Epidermal melanocyte (primary cell): Measurements from ENCODE around the gene DPEP1.
A peak's percentile ranks its signal among the peaks of the same experiment; 100 is the strongest.

Experiments used
- DNase-seq: peaks from one replicate; pipeline ENCODE4 v3.0.0; 2011; ENCODE audit warnings: low spot score; ENCODE audit not compliant: insufficient read length

The DPEP1 gene

GRCh38 chr16:89598199-89598598 lies 15.2 kb upstream of the DPEP1 start:
- DNase-seq, result no peak

DNA sequence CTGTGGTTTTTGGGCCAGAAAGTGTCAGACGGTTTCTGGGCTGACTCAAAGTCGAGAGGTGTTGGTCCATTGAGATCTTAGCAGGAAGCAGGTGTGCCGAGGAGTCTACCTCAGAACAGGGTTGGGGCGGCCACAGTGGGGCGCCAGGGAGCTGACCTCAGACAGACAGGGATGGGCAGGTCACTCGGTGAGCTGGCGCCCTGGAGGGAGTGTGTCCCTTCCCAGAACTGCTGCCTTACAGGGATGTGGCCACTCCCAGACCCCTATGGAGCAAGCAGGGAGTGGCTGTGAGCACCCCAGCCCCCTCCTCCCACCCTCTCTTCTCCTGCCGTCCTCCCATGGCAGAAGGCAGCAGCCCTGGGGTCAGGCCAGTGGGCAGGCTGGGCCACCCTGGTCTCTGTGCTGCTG lies 14.0 kb upstream of the DPEP1 start:
- DNase-seq, result no peak

DNA sequence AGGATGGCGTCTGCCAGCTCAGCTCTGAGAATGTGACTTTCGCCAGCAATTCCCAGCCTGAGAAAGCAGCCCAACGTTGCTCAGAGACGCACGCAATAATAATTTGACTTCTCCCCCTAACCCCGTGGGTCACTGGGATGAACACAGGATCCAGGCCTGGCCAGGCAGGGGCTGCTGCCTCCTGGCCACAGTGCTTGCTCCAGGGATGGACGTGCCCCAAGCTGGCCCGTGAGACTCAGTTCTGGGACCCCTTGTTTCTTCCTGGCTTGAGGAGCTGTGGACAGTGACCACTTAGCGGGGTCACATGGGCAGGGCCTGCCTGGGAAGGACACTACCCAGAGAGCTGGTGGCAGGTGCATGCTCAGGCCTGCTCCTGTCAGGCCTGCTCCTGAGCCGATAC lies 13.5 kb upstream of the DPEP1 start:
- no peak for DNase-seq

DNA sequence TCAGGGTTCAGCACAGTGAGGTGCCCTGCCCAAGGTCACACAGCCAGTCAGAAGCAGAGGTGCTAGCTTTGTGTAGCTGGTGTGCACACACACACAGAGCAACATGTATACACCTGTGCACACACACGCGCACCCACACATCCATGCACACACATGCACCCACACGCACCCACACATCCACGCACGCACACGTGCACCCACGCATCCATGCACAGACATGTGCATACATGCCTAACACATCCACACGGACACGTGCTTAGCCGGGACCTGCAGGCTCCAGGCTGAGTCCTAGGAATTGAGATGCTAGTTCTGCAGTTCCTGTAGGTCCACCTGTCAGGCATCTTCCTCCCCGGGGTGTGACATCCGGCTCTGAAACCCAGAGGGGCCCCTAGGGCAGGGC lies 13.0 kb upstream of the DPEP1 start:
- no peak for DNase-seq

DNA sequence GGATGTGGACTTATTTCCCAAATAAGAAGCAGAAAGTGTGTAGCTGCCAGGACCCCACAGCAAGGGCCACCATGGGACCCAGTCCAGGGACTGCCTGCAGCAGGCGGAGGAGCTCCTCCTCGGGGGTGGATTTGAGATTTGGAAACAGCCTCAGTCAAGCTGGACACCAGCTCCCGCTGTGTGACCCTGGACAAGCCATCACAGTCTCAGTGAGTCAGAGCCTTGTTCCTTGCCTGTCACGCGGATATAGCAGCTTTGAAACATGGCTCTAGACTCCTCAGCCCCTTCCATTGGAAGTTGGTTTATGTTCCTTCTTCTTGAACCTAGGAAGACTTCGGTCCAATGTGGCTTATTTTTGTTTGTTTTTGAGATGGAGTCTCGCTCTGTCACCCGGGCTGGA lies 12.5 kb upstream of the DPEP1 start:
- DNase-seq, result no peak

GRCh38 chr16:89601906-89602272 lies 11.6 kb upstream of the DPEP1 start:
- DNase-seq, result no peak

- peak; percentile 48 for DNase-seq
Observed at GRCh38 chr16:89602273-89602951, 11.0 kb upstream of the DPEP1 start.

- no peak for DNase-seq
Observed at GRCh38 chr16:89602952-89603590, 10.4 kb upstream of the DPEP1 start.

DNA sequence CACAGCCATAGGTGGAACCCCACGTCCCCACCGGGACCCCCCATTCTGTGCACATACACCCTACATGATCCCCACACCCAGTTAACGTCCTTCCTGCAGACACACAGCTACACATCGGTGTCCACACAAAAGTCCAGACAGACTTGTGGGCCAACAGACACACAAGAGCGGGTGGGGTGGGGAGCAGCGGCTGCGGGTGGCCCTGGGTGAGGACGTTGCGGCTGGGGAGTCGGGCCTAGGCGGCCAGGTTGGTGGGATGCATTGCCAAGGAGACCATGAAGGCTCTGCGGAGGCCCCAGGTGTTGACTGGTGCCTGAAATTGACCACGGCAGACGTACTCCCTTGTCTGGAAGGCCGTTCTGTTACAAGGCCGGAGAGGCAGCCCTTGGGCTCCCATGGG lies 8.7 kb upstream of the DPEP1 start:
- no peak for DNase-seq

DNA sequence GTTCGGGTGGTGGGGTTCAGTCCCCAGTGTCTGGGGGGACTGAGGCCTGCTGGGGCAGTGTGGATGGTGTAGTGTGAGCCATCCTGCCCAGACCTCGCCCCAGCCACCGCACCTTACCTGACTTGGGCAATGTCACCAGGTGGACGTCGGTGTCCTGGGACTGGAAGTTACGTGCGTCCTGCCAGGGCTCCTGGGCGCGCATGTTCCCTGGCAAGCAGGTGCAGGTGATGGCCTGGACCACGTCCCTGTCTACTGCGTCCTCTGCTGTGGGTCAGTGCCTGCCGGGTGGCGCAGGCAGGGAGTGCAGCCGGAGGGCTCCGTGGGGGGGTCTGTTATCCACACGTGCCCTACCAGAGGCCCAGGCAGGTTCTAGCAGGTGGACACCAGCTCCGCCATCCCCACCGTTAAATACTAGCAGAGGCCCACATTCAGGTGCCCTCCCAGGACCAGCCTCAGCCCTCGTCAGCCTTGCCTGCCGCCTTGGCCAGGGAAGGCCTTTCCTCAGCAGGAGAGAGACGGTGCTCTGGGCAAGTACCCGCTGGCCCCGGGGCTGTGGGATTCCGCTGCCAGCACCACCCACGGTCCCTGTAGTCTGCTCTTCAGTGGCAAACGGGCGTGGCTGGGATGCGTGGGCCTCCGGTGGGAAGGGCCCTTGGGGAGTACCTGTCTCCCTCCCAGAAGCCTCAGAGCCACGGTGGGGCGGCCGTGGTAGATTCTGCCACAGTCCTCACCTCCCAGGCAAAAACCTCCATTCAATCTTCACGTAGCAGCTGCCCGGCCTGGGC lies 8.1 kb upstream of the DPEP1 start:
- DNase-seq, result no peak

- no peak for DNase-seq
Observed at GRCh38 chr16:89606006-89606405, 7.4 kb upstream of the DPEP1 start.

DNA sequence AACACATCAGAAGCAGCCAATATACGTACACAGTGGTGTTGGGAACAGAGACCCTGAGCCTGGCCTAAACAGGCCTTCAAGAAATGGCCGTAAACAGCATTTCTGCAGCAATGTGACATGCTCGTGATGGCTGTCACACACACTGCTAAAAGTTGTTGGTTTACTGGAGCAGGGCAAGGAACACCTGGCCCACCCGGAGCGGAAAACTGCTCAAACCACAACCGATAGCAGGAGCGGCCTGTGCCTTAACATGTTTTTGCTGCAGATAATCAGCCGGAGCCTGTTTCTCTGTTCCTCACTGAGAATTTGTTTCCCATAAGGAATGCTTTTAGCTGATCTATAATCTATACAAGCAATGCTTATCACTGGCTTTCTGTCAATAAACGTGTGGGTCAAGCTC lies 6.0 kb upstream of the DPEP1 start:
- DNase-seq, result no peak

DNA sequence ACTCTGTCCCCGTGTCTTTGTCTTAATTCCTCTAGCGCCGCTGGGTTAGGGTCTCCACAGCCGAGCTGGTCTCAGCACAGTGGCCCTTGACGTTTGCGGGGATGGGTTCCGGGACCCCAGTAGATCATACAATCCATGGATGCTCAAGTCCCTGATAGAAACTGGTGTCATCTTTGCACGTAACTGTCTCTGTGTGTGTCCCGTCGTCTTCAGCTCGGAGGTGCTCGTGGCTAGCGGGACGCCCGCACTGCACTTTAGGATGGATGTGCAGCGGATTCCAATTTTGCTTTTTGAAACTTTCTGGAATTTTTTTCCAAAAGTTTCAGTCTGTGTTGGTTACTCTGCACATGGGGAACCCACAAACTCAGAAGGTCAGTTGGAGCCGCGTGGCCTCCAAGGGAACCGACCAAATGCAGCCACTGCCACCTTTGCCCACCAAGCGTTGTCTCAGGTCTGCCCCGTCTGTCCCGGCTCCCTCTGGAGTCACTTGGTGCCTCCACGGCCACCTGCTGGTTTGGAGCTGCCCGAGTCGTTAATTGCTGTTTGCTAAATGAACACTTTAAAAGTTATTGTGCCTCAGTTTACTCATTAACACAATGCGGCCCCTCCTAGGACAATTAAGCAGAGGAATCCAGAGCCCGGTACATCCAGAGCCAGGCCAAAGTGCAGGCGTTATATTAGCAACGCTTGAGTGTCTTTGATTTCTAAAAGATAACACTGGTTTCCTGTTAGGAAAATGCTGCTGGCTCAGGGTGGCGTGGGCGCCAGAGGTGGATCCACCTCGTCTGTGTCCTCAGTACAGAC lies 5.3 kb upstream of the DPEP1 start:
- no peak for DNase-seq

DNA sequence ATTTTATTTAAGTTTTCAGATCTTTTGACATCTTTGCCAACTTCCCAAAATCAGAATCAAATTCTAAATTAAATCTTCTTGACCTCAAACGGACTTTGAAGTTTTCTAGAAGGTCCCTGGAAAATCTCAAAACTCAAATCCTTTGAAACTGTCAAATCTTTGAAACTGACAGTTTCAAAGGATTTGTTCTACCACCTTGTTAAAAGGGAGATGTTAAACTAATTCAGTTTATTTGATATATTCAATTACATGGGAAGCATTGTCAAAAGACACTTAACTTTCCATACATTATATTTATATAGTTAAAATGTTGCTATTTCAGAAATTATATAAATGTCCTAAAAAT lies 3.4 kb upstream of the DPEP1 start:
- no peak for DNase-seq

DNA sequence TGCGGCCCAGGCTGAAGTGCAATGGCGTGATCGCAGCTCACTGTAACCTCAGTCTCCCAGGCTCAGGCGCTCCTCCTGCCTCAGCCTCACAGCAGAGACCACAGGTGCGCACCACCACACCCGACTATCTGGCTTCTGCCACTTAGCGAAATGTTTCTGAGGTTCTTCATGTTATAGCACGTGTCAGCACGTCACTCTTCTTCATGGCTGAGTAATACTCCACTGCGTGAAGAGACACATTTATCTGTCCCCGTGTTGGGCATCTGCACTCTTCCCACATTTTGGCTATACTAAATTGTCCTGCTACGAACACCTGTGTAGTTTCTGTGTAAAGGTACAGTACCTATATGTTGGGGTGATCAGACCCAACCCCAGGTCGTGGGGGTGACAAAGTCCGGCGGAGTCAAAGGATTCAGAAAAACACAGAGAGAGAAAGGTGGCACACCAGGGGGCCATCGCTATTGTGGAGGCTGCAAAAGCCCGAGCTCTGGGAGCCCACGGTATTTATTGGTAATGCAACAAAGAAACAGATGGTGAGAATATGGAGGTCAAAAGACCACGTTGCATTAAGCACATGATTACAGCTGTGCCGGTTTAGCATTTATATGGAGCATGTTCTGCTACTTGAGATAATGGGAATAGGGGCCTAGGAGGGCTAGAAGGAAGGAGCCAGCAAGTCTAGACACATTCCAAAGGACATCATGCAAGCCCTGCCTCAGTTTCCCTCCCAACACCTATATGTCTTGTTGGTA lies 851 bp upstream of the DPEP1 start:
- no peak for DNase-seq

- no peak for DNase-seq
Observed at GRCh38 chr16:89613954-89614459, 565 bp downstream of the DPEP1 start.

DNA sequence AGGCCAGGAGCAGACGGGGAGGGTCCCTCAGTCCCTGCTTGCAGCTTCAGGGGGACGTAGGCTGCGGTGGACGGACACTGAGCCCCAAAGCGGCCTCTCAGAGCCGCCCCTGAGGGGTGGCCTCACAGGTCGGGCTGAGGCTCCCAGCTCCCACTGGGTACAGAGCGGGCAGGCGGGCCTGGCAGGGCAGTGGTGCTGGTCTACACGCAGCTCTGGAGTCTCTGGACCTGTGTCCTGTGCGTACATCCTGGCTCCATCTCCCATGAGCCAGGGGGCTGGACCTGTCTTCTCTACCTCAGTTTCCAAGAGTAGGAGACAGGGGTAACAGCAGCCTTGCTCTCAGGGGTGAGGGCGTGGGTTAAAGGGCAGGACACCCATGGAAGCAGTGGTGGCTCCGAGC lies 1.7 kb downstream of the DPEP1 start:
- DNase-seq, result no peak

- DNase-seq, result no peak
Observed at GRCh38 chr16:89615596-89616090, 2.2 kb downstream of the DPEP1 start.

- DNase-seq, result no peak
Observed at GRCh38 chr16:89616623-89617022, 3.2 kb downstream of the DPEP1 start.

- DNase-seq, result no peak
Observed at GRCh38 chr16:89617036-89617435, 3.6 kb downstream of the DPEP1 start.
